MM.1S (cell line): Measurements from ENCODE around the gene IVNS1ABP.

Experiments
- CTCF ChIP-seq: fragments of 300-600 bp; sonication (generic); IDR thresholded peaks from 2 replicates; pipeline ENCODE4 v1.5.1; 2016; ENCODE audit warnings: antibody characterized with exemption, low read length, mixed read lengths
- EZH2 ChIP-seq: fragments of 300-600 bp; sonication (generic); optimal IDR thresholded peaks from 2 replicates; pipeline ENCODE3; 2017; ENCODE audit warnings: low read depth, mild to moderate bottlenecking, antibody characterized with exemption, low read length, mixed read lengths

- TF ChIP-seq EZH2 (no peak), CTCF (no peak)
These were observed 7.5 kb downstream of the IVNS1ABP start for GRCh38 chr1:185309566-185309965.
